Tibial nerve (tissue), 4 donors: Measurements from ENCODE around the gene FSTL4. TPM values are rescaled to one million over a fixed set of nuclear protein-coding genes. Genes with fewer than 3 reads are reported as not detected.

Source experiments
- DNase-seq, 2 donors: peaks; one replicate each; pipeline ENCODE4 v3.0.0-alpha.2; 2019; ENCODE audit warnings: low spot score in 2 of 2
- H3K27ac ChIP-seq, 4 donors: fragments of 200-600 bp; sonication (generic) in 3 of 4; one replicate each; pipeline ENCODE4 v1.5.1; 2017 to 2019; ENCODE audit warnings: mild to moderate bottlenecking in 1 of 4
- H3K27me3 ChIP-seq, 2 donors: fragments of 200-600 bp; sonication (generic) in 1 of 2; one replicate each; pipeline versions ENCODE4 v1.5.1 to v1.6.0; 2017 to 2019
- H3K36me3 ChIP-seq, 3 donors: fragments of 200-600 bp; sonication (generic); one replicate each; pipeline ENCODE4 v1.5.1; 2018 to 2019
- H3K4me1 ChIP-seq, 4 donors: fragments of 200-600 bp; sonication (generic) in 3 of 4; one replicate each; pipeline ENCODE4 v1.5.1; 2017 to 2019
- H3K4me3 ChIP-seq, 4 donors: fragments of 200-600 bp; sonication (generic) in 3 of 4; one replicate each; pipeline ENCODE4 v1.5.1; 2017 to 2019; ENCODE audit warnings: mild to moderate bottlenecking in 1 of 4, moderate library complexity in 1 of 4
- H3K9me3 ChIP-seq, 4 donors: fragments of 200-600 bp; sonication (generic) in 3 of 4; one replicate each; pipeline ENCODE4 v1.5.1; 2017 to 2019
- EP300 ChIP-seq, 2 donors: sonication (generic); formaldehyde crosslinking; IDR thresholded peaks; one replicate each; pipeline ENCODE4 v1.6.1; 2017; ENCODE audit warnings: antibody characterized with exemption in 2 of 2, mild to moderate bottlenecking in 1 of 2
- POLR2A ChIP-seq, 2 donors: fragments of 450-650 bp; IDR thresholded peaks; one replicate each; pipeline ENCODE4 v1.6.1; 2017; ENCODE audit warnings: antibody characterized with exemption in 2 of 2, mild to moderate bottlenecking in 2 of 2, moderate library complexity in 2 of 2
- WGBS, 2 donors: methylation state at CpG; one replicate each; pipeline ENCODE4 v1.1.5; 2018; 5-methylcytosine and 5-hydroxymethylcytosine counted together
- total RNA-seq, 4 donors: library from RNA; depleted of rRNA; stranded (reverse); fragments of >200 nt; gene quantifications; one replicate each; pipeline ENCODE4 v1.1.0, GENCODE V29; 2016
- TF ChIP-seq, protein P1 (sequence below), 5 experiments: fragments of 200-600 bp in 3 of 5; fragments of 450-650 bp in 2 of 5; sonication (generic) in 3 of 5; IDR thresholded peaks; one replicate each; pipeline ENCODE4 v1.5.1; 2016 to 2019; ENCODE audit warnings: antibody characterized with exemption in 5 of 5, mild to moderate bottlenecking in 3 of 5, moderate library complexity in 2 of 5

Gene FSTL4
- total RNA-seq, 4 donors from 2014 or later: 0.22 TPM; not detected in 3

GRCh38 chr5:133323494-133324457, 288.6 kb downstream of the FSTL4 start:
- 59 to 72% methylated on average over 11 to 13 of the region's 13 CpGs for WGBS, 2 donors
- Histone ChIP-seq H3K27me3 (no peaks in the 10 kb centered on the region), H3K27ac (no peak overlapping the region), H3K4me1 (no peaks in the 10 kb centered on the region), H3K9me3 (no peaks in the 10 kb centered on the region), H3K36me3 (no peaks in the 10 kb centered on the region), H3K4me3 (no peak overlapping the region)
- DNase-seq: no peak
- TF ChIP-seq EP300 (IDR thresholded peaks at IDR 0.05): no peak
- TF ChIP-seq, protein P1, sequence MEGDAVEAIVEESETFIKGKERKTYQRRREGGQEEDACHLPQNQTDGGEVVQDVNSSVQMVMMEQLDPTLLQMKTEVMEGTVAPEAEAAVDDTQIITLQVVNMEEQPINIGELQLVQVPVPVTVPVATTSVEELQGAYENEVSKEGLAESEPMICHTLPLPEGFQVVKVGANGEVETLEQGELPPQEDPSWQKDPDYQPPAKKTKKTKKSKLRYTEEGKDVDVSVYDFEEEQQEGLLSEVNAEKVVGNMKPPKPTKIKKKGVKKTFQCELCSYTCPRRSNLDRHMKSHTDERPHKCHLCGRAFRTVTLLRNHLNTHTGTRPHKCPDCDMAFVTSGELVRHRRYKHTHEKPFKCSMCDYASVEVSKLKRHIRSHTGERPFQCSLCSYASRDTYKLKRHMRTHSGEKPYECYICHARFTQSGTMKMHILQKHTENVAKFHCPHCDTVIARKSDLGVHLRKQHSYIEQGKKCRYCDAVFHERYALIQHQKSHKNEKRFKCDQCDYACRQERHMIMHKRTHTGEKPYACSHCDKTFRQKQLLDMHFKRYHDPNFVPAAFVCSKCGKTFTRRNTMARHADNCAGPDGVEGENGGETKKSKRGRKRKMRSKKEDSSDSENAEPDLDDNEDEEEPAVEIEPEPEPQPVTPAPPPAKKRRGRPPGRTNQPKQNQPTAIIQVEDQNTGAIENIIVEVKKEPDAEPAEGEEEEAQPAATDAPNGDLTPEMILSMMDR (IDR thresholded peaks at IDR 0.05): no peak
- no peak for TF ChIP-seq POLR2A (IDR thresholded peaks at IDR 0.05)

GRCh38 chr5:133322743-133323142, 289.6 kb downstream of the FSTL4 start:
- H3K36me3 ChIP-seq: no peaks in the 10 kb centered on the region
- TF ChIP-seq EP300 (IDR thresholded peaks at IDR 0.05) (no peak), POLR2A (IDR thresholded peaks at IDR 0.05) (no peak)
- TF ChIP-seq, protein P1 (IDR thresholded peaks at IDR 0.05): no peak
- no peaks in the 10 kb centered on the region for H3K4me1 ChIP-seq
- 83 to 85% methylated on average over 5 of the region's 5 CpGs for WGBS, 2 donors
- no peaks in the 10 kb centered on the region for H3K9me3 ChIP-seq
- H3K27me3 ChIP-seq: no peaks in the 10 kb centered on the region
- no peak overlapping the region for H3K4me3 ChIP-seq
- DNase-seq: no peak
- no peak overlapping the region for H3K27ac ChIP-seq

- H3K36me3 ChIP-seq: no peaks in the 10 kb centered on the region
- no peaks in the 10 kb centered on the region for H3K27me3 ChIP-seq
- no peaks in the 10 kb centered on the region for H3K9me3 ChIP-seq
- TF ChIP-seq, protein P1 (IDR thresholded peaks at IDR 0.05): no peak
- TF ChIP-seq EP300 (IDR thresholded peaks at IDR 0.05): no peak
- no peak for TF ChIP-seq POLR2A (IDR thresholded peaks at IDR 0.05)
- no peak overlapping the region for H3K27ac ChIP-seq
- 60 to 66% methylated on average over 6 of the region's 6 CpGs for WGBS, 2 donors
- no peaks in the 10 kb centered on the region for H3K4me1 ChIP-seq
- no peak for DNase-seq
- H3K4me3 ChIP-seq: no peak overlapping the region
Observed at GRCh38 chr5:133321833-133322420, 290.4 kb downstream of the FSTL4 start.

- H3K27ac ChIP-seq: no peak overlapping the region
- H3K4me1 ChIP-seq: no peaks in the 10 kb centered on the region
- H3K9me3 ChIP-seq: no peaks in the 10 kb centered on the region
- no peaks in the 10 kb centered on the region for H3K27me3 ChIP-seq
- no peak overlapping the region for H3K4me3 ChIP-seq
- TF ChIP-seq POLR2A (IDR thresholded peaks at IDR 0.05) (no peak), EP300 (IDR thresholded peaks at IDR 0.05) (no peak)
- TF ChIP-seq, protein P1 (IDR thresholded peaks at IDR 0.05): no peak
- WGBS, 2 donors: 91% methylated on average over 13 of the region's 13 CpGs
- H3K36me3 ChIP-seq: no peaks in the 10 kb centered on the region
- DNase-seq: no peak
Observed at GRCh38 chr5:133321286-133321832, 291.0 kb downstream of the FSTL4 start.
